ENCODE measurements around the gene MUS81. TPM values are rescaled to one million over a fixed set of nuclear protein-coding genes. Genes with fewer than 3 reads are reported as not detected.
A peak's percentile ranks its signal among the peaks of the same experiment; 100 is the strongest.

The MUS81 gene
- total and polyA plus RNA-seq, 2 of the 13 experiments (the other 11 are each of a cell fraction or from before 2014, with no cell fraction given): 25.6 to 30.2 TPM

DNA sequence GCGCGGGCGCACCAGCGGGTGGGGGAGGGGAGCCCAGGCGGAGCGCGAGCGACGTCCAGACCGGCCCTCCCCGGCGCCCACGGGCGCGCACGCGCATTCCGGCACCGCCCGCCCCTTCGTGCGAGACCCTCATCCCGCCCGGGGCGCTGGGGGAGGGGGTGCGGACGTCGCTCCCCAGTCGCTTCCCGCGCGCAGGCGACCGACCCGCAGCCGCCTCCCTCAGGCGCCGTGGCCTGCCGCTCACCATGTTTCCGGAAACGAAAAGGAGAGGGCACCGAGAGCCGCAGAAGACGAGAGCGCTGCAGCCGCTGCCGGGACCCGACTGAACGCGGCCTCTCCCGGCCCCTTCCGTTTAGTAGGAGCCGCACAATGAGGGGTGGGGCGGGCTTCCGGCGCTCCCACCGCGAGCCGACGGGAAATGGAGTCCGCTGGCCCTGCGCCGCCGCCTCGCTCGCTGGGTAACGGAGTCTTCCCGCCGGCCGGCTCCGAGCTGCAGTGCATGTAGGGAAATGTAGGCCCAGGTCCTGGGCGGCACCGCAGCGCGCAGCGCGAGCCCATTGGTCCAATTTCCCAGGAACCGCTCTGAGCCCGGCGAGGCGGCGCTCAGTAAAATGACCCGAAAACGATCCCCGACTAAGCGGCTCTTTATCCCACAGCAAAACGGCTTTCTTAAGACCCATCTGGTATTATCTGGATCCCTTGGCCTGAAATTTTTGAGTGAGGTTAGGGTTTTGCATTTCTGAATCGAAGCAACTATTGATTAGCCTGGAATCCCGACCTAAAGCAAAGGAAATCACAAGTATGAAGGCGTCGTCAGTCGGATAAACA is 2.2 kb upstream of the MUS81 start, which contains the start of gene CFL1 (continued):
- TF ChIP-seq TIGD3 (CRISPR knock-in tag; IDR thresholded peaks at IDR 0.05; ENCODE audit: borderline replicate concordance) (no peak), ZNF513 (CRISPR knock-in tag; conservative IDR thresholded peaks at IDR 0.05) (no peak), JUND (CRISPR knock-in tag; IDR thresholded peaks at IDR 0.05) (no peak), MATR3 (CRISPR knock-in tag; IDR thresholded peaks at IDR 0.05) (no peak), ZNF589 (CRISPR knock-in tag; conservative IDR thresholded peaks at IDR 0.05) (peak; percentile 76; the same call in 1 of the 2 replicates), ZNF703 (CRISPR knock-in tag; IDR thresholded peaks at IDR 0.05; ENCODE audit: borderline replicate concordance) (no peak), MAFG (CRISPR knock-in tag; IDR thresholded peaks at IDR 0.05) (no peak), ZNF354B (CRISPR knock-in tag; IDR thresholded peaks at IDR 0.05) (peak; percentile 21; the same call in 1 of the 2 replicates), SOX6 (IDR thresholded peaks at IDR 0.05) (no peak), SOX6 (CRISPR knock-in tag; IDR thresholded peaks at IDR 0.05) (peak; percentile 89), ZNF274 (CRISPR knock-in tag; IDR thresholded peaks at IDR 0.05) (peak; percentile 56; the same call in 1 of the 2 replicates), CC2D1A (CRISPR knock-in tag; IDR thresholded peaks at IDR 0.05) (no peak), RFX3 (CRISPR knock-in tag; IDR thresholded peaks at IDR 0.05) (no peak), FOXP1 (IDR thresholded peaks at IDR 0.05) (no peak), FOXP1 (CRISPR knock-in tag; IDR thresholded peaks at IDR 0.05) (no peak), ATF7-NPFF (CRISPR knock-in tag; IDR thresholded peaks at IDR 0.05; ENCODE audit: low read depth) (peak; percentile 73), ZNF839 (CRISPR knock-in tag; IDR thresholded peaks at IDR 0.05; ENCODE audit: borderline replicate concordance) (0 out of 2 replicates have a peak, but pooled peaks have one; percentile 50), GABPA (IDR thresholded peaks at IDR 0.05; ENCODE audit: low read depth, low read length) (no peak), GABPA (CRISPR knock-in tag; IDR thresholded peaks at IDR 0.05; ENCODE audit: low read depth) (peak; percentile 95)
- TF ChIP-seq, protein P1, sequence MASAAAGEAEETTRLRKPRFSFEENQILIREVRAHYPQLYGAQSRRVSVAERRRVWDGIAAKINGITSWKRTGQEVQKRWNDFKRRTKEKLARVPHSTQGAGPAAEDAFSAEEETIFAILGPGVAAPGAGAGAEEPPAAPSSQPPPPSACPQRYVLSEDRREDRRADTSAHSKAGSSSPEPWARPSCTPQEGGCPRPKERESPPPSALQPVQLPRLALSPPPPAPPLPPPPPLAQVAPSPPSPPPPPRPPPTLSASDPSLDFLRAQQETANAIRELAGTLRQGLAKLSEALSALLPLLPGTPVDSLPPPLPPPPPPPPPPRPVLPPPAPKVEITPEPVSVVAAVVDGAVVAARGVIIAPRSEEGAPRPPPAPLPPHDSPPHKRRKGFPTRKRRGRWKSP (CRISPR knock-in tag; IDR thresholded peaks at IDR 0.05): peak; percentile 87
- TF ChIP-seq, protein P2, sequence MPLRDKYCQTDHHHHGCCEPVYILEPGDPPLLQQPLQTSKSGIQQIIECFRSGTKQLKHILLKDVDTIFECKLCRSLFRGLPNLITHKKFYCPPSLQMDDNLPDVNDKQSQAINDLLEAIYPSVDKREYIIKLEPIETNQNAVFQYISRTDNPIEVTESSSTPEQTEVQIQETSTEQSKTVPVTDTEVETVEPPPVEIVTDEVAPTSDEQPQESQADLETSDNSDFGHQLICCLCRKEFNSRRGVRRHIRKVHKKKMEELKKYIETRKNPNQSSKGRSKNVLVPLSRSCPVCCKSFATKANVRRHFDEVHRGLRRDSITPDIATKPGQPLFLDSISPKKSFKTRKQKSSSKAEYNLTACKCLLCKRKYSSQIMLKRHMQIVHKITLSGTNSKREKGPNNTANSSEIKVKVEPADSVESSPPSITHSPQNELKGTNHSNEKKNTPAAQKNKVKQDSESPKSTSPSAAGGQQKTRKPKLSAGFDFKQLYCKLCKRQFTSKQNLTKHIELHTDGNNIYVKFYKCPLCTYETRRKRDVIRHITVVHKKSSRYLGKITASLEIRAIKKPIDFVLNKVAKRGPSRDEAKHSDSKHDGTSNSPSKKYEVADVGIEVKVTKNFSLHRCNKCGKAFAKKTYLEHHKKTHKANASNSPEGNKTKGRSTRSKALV (CRISPR knock-in tag; IDR thresholded peaks at IDR 0.05): peak; percentile 26; the same call in 1 of the 2 replicates
- TF ChIP-seq, protein P3, sequence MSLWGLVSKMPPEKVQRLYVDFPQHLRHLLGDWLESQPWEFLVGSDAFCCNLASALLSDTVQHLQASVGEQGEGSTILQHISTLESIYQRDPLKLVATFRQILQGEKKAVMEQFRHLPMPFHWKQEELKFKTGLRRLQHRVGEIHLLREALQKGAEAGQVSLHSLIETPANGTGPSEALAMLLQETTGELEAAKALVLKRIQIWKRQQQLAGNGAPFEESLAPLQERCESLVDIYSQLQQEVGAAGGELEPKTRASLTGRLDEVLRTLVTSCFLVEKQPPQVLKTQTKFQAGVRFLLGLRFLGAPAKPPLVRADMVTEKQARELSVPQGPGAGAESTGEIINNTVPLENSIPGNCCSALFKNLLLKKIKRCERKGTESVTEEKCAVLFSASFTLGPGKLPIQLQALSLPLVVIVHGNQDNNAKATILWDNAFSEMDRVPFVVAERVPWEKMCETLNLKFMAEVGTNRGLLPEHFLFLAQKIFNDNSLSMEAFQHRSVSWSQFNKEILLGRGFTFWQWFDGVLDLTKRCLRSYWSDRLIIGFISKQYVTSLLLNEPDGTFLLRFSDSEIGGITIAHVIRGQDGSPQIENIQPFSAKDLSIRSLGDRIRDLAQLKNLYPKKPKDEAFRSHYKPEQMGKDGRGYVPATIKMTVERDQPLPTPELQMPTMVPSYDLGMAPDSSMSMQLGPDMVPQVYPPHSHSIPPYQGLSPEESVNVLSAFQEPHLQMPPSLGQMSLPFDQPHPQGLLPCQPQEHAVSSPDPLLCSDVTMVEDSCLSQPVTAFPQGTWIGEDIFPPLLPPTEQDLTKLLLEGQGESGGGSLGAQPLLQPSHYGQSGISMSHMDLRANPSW (CRISPR knock-in tag; IDR thresholded peaks at IDR 0.05; ENCODE audit: borderline replicate concordance): no peak

Measured in HepG2 (cell line).